ENCODE data around the gene LRP1.
A peak's percentile ranks its signal among the peaks of the same experiment; 100 is the strongest.

The LRP1 gene

GRCh38 chr12:57222286-57223190 is 94.3 kb downstream of the LRP1 start:
- DNase-seq (ENCODE audit: low read depth, low spot score), result no peak

GRCh38 chr12:57223191-57224165 is 95.2 kb downstream of the LRP1 start:
- no peak for DNase-seq (ENCODE audit: low read depth, low spot score)

- no peak for DNase-seq (ENCODE audit: low read depth, low spot score)
Observed at GRCh38 chr12:57224278-57224972, 96.1 kb downstream of the LRP1 start.

- peak; percentile 88 for DNase-seq (ENCODE audit: low read depth, low spot score)
Observed at GRCh38 chr12:57224973-57225679, 96.8 kb downstream of the LRP1 start.

- no peak for DNase-seq (ENCODE audit: low read depth, low spot score)
Observed at GRCh38 chr12:57225680-57226210, 97.5 kb downstream of the LRP1 start.

- DNase-seq (ENCODE audit: low read depth, low spot score), result peak; percentile 65
Observed at GRCh38 chr12:57226588-57227314, 98.5 kb downstream of the LRP1 start.

GRCh38 chr12:57227315-57228115 is 99.2 kb downstream of the LRP1 start:
- peak; percentile 51 for DNase-seq (ENCODE audit: low read depth, low spot score)

- no peak for DNase-seq (ENCODE audit: low read depth, low spot score)
Observed at GRCh38 chr12:57229046-57229633, 100.9 kb downstream of the LRP1 start.

- DNase-seq (ENCODE audit: low read depth, low spot score), result peak; percentile 95
Observed at GRCh38 chr12:57229634-57230380, 101.5 kb downstream of the LRP1 start, which contains the start of gene SHMT2. Gene SHMT2, plus strand, starts transcription at chr12:57229711. Its CDS starts 68 bp downstream, at chr12:57229779.

- no peak for DNase-seq (ENCODE audit: low read depth, low spot score)
Observed at GRCh38 chr12:57230381-57231155, 102.3 kb downstream of the LRP1 start.

GRCh38 chr12:57231276-57232021 is 103.2 kb downstream of the LRP1 start:
- no peak for DNase-seq (ENCODE audit: low read depth, low spot score)

GRCh38 chr12:57232156-57232756 is 104.0 kb downstream of the LRP1 start:
- no peak for DNase-seq (ENCODE audit: low read depth, low spot score)

- DNase-seq (ENCODE audit: low read depth, low spot score), result no peak
Observed at GRCh38 chr12:57233357-57234232, 105.3 kb downstream of the LRP1 start.

GRCh38 chr12:57234233-57234570 is 105.9 kb downstream of the LRP1 start:
- no peak for DNase-seq (ENCODE audit: low read depth, low spot score)

GRCh38 chr12:57234571-57235016 is 106.3 kb downstream of the LRP1 start:
- DNase-seq (ENCODE audit: low read depth, low spot score), result no peak

Data from ELF-1 (cell line).